GM04504 (cell line): Measurements from ENCODE around the gene UCN2.
"Not testable (repeated sequence)": the region's sequence is repeated elsewhere in the genome, so short reads cannot be mapped to it uniquely, and the experiment has no call there.

Source experiments
- DNase-seq: peaks from one replicate; pipeline ENCODE4 v3.0.0-alpha.2; 2012; ENCODE audit warnings: low read depth

The UCN2 gene

DNA sequence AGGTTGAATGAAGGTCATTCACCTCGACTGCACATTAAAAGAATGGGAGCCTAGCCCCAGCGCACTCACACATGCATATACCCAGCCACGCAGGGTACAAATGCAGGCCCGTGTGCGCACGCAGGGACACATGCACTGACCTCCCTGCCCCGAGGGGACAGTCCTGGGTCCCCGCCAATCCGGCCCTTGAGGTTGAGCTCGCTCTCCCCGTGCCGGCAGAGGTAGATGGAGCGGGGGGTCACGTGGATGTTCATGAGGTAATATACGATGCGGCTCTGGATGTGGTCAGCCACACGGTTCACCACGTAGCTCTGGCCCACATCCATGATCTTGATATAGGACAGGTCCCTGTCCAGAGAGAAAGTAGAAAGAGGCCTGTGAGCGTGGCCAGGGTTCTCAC lies 27.5 kb downstream of the UCN2 start:
- DNase-seq, result no peak

- no peak for DNase-seq
Measured at GRCh38 chr3:48535578-48535977, 28.0 kb downstream of the UCN2 start.

GRCh38 chr3:48532977-48533337 lies 30.6 kb downstream of the UCN2 start:
- no peak for DNase-seq

DNA sequence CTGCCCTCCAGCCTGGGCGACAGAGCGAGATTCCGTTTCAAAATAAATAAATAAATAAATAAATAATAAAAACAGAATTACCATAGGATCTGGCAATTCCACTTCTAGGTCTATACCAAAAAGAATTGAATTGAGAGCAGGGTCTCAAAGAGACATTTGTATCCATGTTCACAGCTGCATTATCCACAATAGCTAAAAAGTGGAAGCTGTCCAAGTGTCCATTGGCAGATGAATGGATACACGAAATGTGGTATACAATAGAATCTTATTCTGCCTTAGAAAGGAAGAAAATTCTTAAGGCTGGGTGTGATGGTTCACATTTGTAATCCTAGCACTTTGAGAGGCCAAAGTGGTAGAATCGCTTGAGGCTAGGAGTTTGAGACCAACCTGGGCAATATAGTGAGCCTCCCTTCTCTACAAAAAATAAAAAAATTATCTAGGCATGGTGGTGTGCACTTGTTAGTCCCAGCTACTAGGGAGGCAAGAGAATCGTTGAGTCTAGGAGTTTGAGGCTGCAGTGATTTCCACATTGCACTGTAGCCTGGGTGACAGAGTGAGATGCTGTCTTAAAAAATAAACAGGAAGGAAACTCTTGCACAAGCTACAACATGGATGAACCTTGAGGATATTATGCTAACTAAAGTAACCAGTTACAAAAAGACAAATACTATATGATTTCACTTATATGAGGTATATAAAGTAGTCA lies 31.2 kb downstream of the UCN2 start:
- DNase-seq, result no peak

GRCh38 chr3:48530701-48531100 lies 32.9 kb downstream of the UCN2 start:
- not testable (repeated sequence) for DNase-seq

DNA sequence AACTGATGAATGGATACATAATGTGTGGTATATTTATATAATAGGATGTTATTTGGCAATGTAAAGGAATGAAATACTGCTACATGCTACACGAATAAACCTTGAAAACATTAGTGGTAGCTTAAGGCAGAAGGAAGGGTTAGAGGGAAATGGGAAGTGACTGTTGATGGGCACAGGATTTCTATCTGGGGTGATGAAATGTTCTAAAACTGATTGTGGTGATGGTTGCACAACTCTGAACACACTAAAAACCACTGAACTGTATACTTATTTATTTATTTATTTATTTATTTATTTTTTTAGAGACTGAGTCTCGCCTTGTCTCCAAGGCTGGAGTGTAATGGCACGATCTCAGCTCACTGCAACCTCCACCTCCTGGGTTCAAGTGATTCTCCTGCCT lies 34.8 kb downstream of the UCN2 start:
- DNase-seq, result no peak

GRCh38 chr3:48528048-48528447 lies 35.5 kb downstream of the UCN2 start:
- DNase-seq, result no peak

DNA sequence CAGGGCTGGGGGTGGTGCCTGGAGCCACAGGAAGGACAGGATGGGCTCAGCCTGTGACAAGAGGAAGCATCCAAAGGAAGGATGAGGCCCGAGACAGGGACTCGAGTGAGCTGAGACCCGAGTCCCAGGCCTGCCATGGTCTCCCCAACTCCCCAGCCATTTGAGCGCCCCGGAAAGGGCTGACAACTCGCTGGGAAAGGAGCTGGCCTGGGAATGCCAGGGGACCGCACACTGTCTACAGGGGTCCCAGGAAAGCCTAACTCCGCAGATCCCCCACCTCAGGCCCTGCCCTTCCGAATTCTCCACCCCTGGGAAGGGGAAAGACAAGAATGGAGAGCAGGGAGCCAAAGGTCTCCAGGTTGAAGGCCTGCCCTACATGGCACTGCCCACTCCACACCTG lies 38.6 kb downstream of the UCN2 start:
- DNase-seq, result no peak

GRCh38 chr3:48521635-48522034 lies 41.9 kb downstream of the UCN2 start:
- no peak for DNase-seq

DNA sequence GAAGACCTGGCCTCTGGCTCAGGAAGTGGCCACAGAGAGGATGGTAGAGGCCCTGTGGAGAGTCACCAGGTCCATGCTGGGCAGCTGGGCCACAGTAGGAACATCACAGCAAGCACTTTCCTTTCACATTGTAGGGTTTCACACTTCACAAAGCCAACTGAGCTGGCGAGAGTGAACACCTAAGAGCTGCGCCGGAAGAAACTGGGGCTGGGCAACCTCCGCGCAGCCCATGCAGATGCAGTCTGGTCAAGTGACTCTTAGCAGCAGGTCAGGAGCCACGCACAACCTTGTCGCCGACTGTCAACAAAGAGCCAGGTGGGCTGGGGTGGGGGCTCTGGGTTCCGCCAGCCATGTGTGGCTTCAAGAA lies 44.3 kb downstream of the UCN2 start:
- no peak for DNase-seq

DNA sequence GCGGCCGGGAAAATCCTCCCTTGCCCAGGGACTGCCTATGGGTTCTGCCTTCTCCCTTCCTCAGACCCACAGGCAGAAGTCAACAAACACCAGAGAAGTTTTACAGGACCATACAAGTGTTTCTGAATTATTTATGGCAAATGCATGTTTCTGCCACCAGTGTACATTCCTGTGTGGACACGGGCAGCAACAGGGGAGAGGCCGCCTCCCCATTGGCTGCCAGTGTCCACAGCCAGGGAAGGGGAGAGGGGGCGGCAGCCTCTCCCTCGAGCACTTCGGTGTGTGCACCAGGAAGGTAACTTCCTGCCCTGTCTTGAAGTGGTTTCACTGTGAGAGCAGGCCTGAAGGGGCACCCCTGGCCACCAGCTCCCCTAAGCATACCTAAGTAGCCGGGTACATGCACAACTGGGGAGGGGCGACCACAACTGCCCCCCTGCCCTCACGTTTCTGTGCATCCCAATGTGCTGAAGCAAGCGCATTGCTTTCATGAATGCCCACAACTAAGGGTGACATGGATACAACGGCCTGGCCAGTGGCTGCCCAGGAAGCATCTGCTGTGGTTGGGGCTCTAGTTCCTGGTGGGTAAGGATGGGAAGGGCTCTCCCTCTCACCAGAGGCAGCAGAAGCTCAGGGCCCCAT lies 44.8 kb downstream of the UCN2 start:
- no peak for DNase-seq

- no peak for DNase-seq
Measured at GRCh38 chr3:48518069-48518468, 45.5 kb downstream of the UCN2 start.

DNA sequence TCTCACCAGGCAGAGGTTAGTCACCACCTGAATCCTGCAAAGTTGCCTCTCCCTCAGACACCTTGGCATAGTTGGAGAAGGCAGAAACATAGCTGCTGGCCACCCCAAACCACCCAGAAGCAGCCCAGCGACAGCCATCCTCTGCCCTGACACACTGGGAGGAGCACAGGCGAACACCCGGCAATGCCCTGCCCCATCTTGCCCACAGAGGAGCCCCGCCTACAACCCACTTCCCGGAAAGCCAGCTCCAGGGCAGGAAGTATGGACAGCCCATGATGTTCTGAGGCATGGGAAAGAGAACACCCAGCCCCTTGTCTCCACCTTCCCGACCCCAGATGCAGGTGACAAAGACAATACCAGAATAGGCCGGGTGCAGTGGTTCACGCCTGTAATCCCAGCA lies 47.0 kb downstream of the UCN2 start:
- DNase-seq, result no peak

- no peak for DNase-seq
Measured at GRCh38 chr3:48514431-48515227, 49.0 kb downstream of the UCN2 start.
